GM19351 (cell line): ENCODE measurements around the gene POU6F2.

ENCODE experiments used
- ATAC-seq: cut with Tn5 transposase; IDR thresholded peaks from one replicate; pipeline ENCODE4 v1.9.1; 2021; ENCODE audit warnings: mild to moderate bottlenecking, moderate library complexity; ENCODE audit not compliant: unreplicated experiment

POU6F2 gene

GRCh38 chr7:39248041-39248691 lies 270.5 kb downstream of the POU6F2 start:
- ATAC-seq, result no peak

- no peak for ATAC-seq
These were observed 271.0 kb downstream of the POU6F2 start for GRCh38 chr7:39248692-39249090.

- ATAC-seq, result no peak
These were observed 272.0 kb downstream of the POU6F2 start for GRCh38 chr7:39249635-39250152.

- no peak for ATAC-seq
These were observed 275.2 kb downstream of the POU6F2 start for GRCh38 chr7:39252916-39253315.

GRCh38 chr7:39259391-39260003 lies 281.8 kb downstream of the POU6F2 start:
- ATAC-seq, result no peak

GRCh38 chr7:39260279-39260844 lies 282.7 kb downstream of the POU6F2 start:
- ATAC-seq, result no peak

- ATAC-seq, result no peak
These were observed 284.1 kb downstream of the POU6F2 start for GRCh38 chr7:39261771-39262170.

GRCh38 chr7:39265641-39266591 lies 288.2 kb downstream of the POU6F2 start:
- no peak for ATAC-seq

GRCh38 chr7:39269034-39269433 lies 291.3 kb downstream of the POU6F2 start:
- ATAC-seq, result no peak

GRCh38 chr7:39270018-39270417 lies 292.3 kb downstream of the POU6F2 start:
- no peak for ATAC-seq

- ATAC-seq, result no peak
These were observed 293.7 kb downstream of the POU6F2 start for GRCh38 chr7:39271402-39271801.

- ATAC-seq, result no peak
These were observed 294.4 kb downstream of the POU6F2 start for GRCh38 chr7:39272111-39272510.

GRCh38 chr7:39272691-39273090 lies 295.0 kb downstream of the POU6F2 start:
- no peak for ATAC-seq

- no peak for ATAC-seq
These were observed 302.6 kb downstream of the POU6F2 start for GRCh38 chr7:39280337-39280736.

- ATAC-seq, result no peak
These were observed 307.5 kb downstream of the POU6F2 start for GRCh38 chr7:39285256-39285655.

GRCh38 chr7:39288303-39288702 lies 310.6 kb downstream of the POU6F2 start:
- ATAC-seq, result no peak

GRCh38 chr7:39291628-39292410 lies 314.1 kb downstream of the POU6F2 start:
- ATAC-seq, result no peak

- ATAC-seq, result no peak
These were observed 315.5 kb downstream of the POU6F2 start for GRCh38 chr7:39293056-39293823.

- ATAC-seq, result no peak
These were observed 316.3 kb downstream of the POU6F2 start for GRCh38 chr7:39294022-39294421.

GRCh38 chr7:39295796-39296195 lies 318.1 kb downstream of the POU6F2 start:
- no peak for ATAC-seq
